GM12878 (cell line): Measurements from ENCODE around the gene B4GALT5.
"Not testable (repeated sequence)": the region's sequence is repeated elsewhere in the genome, so short reads cannot be mapped to it uniquely, and the experiment has no call there.

Source experiments
- CBX3 ChIP-seq: fragments of 200-600 bp; sonication (generic); IDR thresholded peaks from 2 replicates; pipeline ENCODE4 v1.6.1; 2016; ENCODE audit warnings: low read depth, borderline replicate concordance
- DPF2 ChIP-seq: fragments of 450-650 bp; IDR thresholded peaks from 2 replicates; pipeline ENCODE4 v1.6.1; 2017; ENCODE audit warnings: mild to moderate bottlenecking
- GABPA ChIP-seq: IDR thresholded peaks from 2 replicates; pipeline ENCODE4 v1.6.1; 2014; ENCODE audit warnings: antibody characterized with exemption, low read depth, mild to moderate bottlenecking, inconsistent platforms
- MXI1 ChIP-seq: fragments of 150-350 bp; IDR thresholded peaks from 2 replicates; pipeline ENCODE4 v1.6.1; 2011; ENCODE audit warnings: low read depth, mild to moderate bottlenecking, inconsistent platforms, low read length, improper control_type of control experiment
- POLR2A ChIP-seq: IDR thresholded peaks from 2 replicates; pipeline ENCODE4 v1.6.1; 2011; ENCODE audit warnings: low read depth, mild to moderate bottlenecking, low read length
- POLR2AphosphoS5 ChIP-seq: IDR thresholded peaks from 2 replicates; pipeline ENCODE4 v1.6.1; 2011; ENCODE audit warnings: mild to moderate bottlenecking, low read length, inconsistent platforms
- TAF1 ChIP-seq: IDR thresholded peaks from 2 replicates; pipeline ENCODE4 v1.6.1; 2011; ENCODE audit warnings: mild to moderate bottlenecking, low read depth, low read length, borderline replicate concordance
- ZNF207 ChIP-seq: fragments of 450-650 bp; IDR thresholded peaks from 2 replicates; pipeline ENCODE4 v1.6.1; 2014; ENCODE audit warnings: antibody characterized with exemption, mild to moderate bottlenecking, borderline replicate concordance
- TF ChIP-seq, protein P1 (sequence below), 3 experiments: IDR thresholded peaks in 2 of 3; conservative IDR thresholded peaks in 1 of 3; 2 replicates each; pipeline ENCODE4 v1.5.1; 2011; ENCODE audit warnings: low read depth in 3 of 3, low read length in 3 of 3, mild to moderate bottlenecking in 3 of 3, control low read depth in 2 of 3, moderate library complexity in 2 of 3, inconsistent platforms in 1 of 3, mixed read lengths in 1 of 3; ENCODE audit not compliant: control insufficient read depth in 2 of 3, insufficient read depth in 1 of 3; ENCODE audit errors: extremely low read depth in 1 of 3
- TF ChIP-seq, protein P2 (sequence below): IDR thresholded peaks from 2 replicates; pipeline ENCODE4 v1.6.1; 2012; ENCODE audit warnings: low read depth, low read length, improper control_type of control experiment

DNA sequence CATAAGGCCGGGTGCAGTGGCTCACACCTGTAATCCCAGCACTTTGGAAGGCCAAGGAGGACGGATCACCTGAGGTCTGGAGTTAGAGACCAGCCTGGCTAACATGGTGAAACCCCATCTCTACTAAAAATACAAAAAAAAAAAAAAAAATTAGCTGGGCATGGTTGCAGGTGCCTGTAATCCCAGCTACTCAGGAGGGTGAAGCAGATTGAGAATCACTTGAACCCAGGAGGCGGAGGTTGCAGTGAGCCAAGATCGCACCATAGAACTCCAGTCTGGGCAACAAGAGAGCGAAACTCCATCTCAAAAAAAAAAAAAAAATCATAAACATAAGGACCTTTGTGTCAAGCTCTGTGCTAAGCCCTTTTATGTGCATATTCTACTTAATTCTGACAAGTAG is 7.8 kb downstream of the B4GALT5 start:
- TF ChIP-seq, protein P1, sequence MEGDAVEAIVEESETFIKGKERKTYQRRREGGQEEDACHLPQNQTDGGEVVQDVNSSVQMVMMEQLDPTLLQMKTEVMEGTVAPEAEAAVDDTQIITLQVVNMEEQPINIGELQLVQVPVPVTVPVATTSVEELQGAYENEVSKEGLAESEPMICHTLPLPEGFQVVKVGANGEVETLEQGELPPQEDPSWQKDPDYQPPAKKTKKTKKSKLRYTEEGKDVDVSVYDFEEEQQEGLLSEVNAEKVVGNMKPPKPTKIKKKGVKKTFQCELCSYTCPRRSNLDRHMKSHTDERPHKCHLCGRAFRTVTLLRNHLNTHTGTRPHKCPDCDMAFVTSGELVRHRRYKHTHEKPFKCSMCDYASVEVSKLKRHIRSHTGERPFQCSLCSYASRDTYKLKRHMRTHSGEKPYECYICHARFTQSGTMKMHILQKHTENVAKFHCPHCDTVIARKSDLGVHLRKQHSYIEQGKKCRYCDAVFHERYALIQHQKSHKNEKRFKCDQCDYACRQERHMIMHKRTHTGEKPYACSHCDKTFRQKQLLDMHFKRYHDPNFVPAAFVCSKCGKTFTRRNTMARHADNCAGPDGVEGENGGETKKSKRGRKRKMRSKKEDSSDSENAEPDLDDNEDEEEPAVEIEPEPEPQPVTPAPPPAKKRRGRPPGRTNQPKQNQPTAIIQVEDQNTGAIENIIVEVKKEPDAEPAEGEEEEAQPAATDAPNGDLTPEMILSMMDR (IDR thresholded peaks at IDR 0.05 in 2 of 3, conservative IDR thresholded peaks at IDR 0.05 in 1 of 3; ENCODE audit: control insufficient read depth in 2 of 3, extremely low read depth in 1 of 3, insufficient read depth in 1 of 3, low read depth in 3 of 3, low read length in 3 of 3), result not testable (repeated sequence)
- not testable (repeated sequence) for TF ChIP-seq POLR2A, DPF2, MXI1, GABPA, POLR2AphosphoS5, ZNF207, TAF1, CBX3
- TF ChIP-seq, protein P2, sequence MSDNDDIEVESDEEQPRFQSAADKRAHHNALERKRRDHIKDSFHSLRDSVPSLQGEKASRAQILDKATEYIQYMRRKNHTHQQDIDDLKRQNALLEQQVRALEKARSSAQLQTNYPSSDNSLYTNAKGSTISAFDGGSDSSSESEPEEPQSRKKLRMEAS, result not testable (repeated sequence)
